NB4 (cell line): ENCODE measurements around the gene WSCD2.

Experiments used
- DNase-seq: peaks from one replicate; pipeline ENCODE4 v3.0.0; 2010; ENCODE audit warnings: low read depth
- H3K4me3 ChIP-seq: one replicate; pipeline ENCODE4 v1.5.1; 2011; ENCODE audit warnings: mild to moderate bottlenecking, low read depth, low read length, moderate library complexity
- CTCF ChIP-seq: IDR thresholded peaks from one replicate; pipeline ENCODE4 v1.5.1; 2012; ENCODE audit warnings: low read depth, low read length
- MAX ChIP-seq: IDR thresholded peaks from 2 replicates; pipeline ENCODE4 v1.6.1; 2011; ENCODE audit warnings: low read depth, low read length
- MYC ChIP-seq: IDR thresholded peaks from 2 replicates; pipeline ENCODE4 v1.6.1; 2011; ENCODE audit warnings: low read depth, low read length
- POLR2A ChIP-seq: IDR thresholded peaks from 2 replicates; pipeline ENCODE4 v1.6.1; 2011; ENCODE audit warnings: mild to moderate bottlenecking; ENCODE audit not compliant: insufficient read length; ENCODE audit errors: extremely low read depth

The WSCD2 gene

GRCh38 chr12:108182096-108182495 lies 53.0 kb downstream of the WSCD2 start:
- TF ChIP-seq POLR2A: no peak
- TF ChIP-seq MYC: no peak
- TF ChIP-seq MAX: no peak
- TF ChIP-seq CTCF: no peak
- no peak for DNase-seq
- H3K4me3 ChIP-seq: no peak overlapping the region

GRCh38 chr12:108185002-108185401 lies 55.9 kb downstream of the WSCD2 start:
- TF ChIP-seq MYC: no peak
- no peak for TF ChIP-seq MAX
- TF ChIP-seq POLR2A: no peak
- no peak for TF ChIP-seq CTCF
- H3K4me3 ChIP-seq: no peak overlapping the region
- no peak for DNase-seq

GRCh38 chr12:108187831-108188230 lies 58.7 kb downstream of the WSCD2 start:
- no peak for TF ChIP-seq POLR2A
- no peak for TF ChIP-seq CTCF
- TF ChIP-seq MYC: no peak
- TF ChIP-seq MAX: no peak

GRCh38 chr12:108190529-108190928 lies 61.4 kb downstream of the WSCD2 start:
- DNase-seq: no peak
- H3K4me3 ChIP-seq: no peak overlapping the region
- TF ChIP-seq CTCF: no peak
- TF ChIP-seq POLR2A: no peak
- TF ChIP-seq MAX: no peak
- no peak for TF ChIP-seq MYC

More at GRCh38 chr12:108187831-108188230, 58.7 kb downstream of the WSCD2 start:
- no peak overlapping the region for H3K4me3 ChIP-seq
- no peak for DNase-seq

- TF ChIP-seq POLR2A (no peak), MAX (no peak), CTCF (no peak)
- no peak overlapping the region for H3K4me3 ChIP-seq
- DNase-seq: no peak
Observed at GRCh38 chr12:108191086-108191485, 62.0 kb downstream of the WSCD2 start.

- DNase-seq: no peak
- H3K4me3 ChIP-seq: no peak overlapping the region
- TF ChIP-seq MAX (no peak), MYC (no peak), CTCF (no peak), POLR2A (no peak)
Observed at GRCh38 chr12:108191938-108192337, 62.9 kb downstream of the WSCD2 start.
